DMS153 treated with DMSO at 0.1 percent for 48 hours (cell line): ENCODE measurements around the gene MREG.

Experiments used
- DNase-seq: peaks from one replicate; lab custom pipeline; 2025; ENCODE audit not compliant: unreplicated experiment; lab: John Stamatoyannopoulos, UW

Gene MREG

GRCh38 chr2:216013080-216013909, at the start of gene MREG:
Gene MREG, minus strand, starts transcription at chr2:216013551. Its CDS starts 224 bp downstream, at chr2:216013327.
- DNase-seq: peak; percentile 70

GRCh38 chr2:216059233-216059834, 46.0 kb upstream of the MREG start:
- no peak for DNase-seq

GRCh38 chr2:216057688-216058193, 44.4 kb upstream of the MREG start:
- DNase-seq: no peak

GRCh38 chr2:216056739-216057138, 43.4 kb upstream of the MREG start:
- DNase-seq: no peak

GRCh38 chr2:216055680-216056079, 42.3 kb upstream of the MREG start:
- DNase-seq: no peak

- DNase-seq: no peak
These were observed 39.1 kb upstream of the MREG start for GRCh38 chr2:216052420-216052819.

GRCh38 chr2:216051350-216051749, 38.0 kb upstream of the MREG start:
- no peak for DNase-seq

- no peak for DNase-seq
These were observed 36.1 kb upstream of the MREG start for GRCh38 chr2:216049452-216049851.

GRCh38 chr2:216047397-216047796, 34.0 kb upstream of the MREG start:
- DNase-seq: no peak

GRCh38 chr2:216044883-216045486, 31.6 kb upstream of the MREG start:
- DNase-seq: no peak

- no peak for DNase-seq
These were observed 30.6 kb upstream of the MREG start for GRCh38 chr2:216043949-216044348.

- DNase-seq: no peak
These were observed 28.1 kb upstream of the MREG start for GRCh38 chr2:216041438-216041837.

- DNase-seq: no peak
These were observed 26.6 kb upstream of the MREG start for GRCh38 chr2:216039918-216040317.

- DNase-seq: no peak
These were observed 20.7 kb upstream of the MREG start for GRCh38 chr2:216034065-216034464.

- no peak for DNase-seq
These were observed 20.1 kb upstream of the MREG start for GRCh38 chr2:216033403-216033802.

- no peak for DNase-seq
These were observed 18.8 kb upstream of the MREG start for GRCh38 chr2:216031960-216032689.

- DNase-seq: no peak
These were observed 16.9 kb upstream of the MREG start for GRCh38 chr2:216030216-216030615.

GRCh38 chr2:216029416-216030129, 16.2 kb upstream of the MREG start:
- no peak for DNase-seq

GRCh38 chr2:216024779-216025336, 11.5 kb upstream of the MREG start:
- DNase-seq: no peak

GRCh38 chr2:216023055-216023648, 9.8 kb upstream of the MREG start:
- DNase-seq: peak; percentile 14
